GM12874 (cell line): ENCODE measurements around the gene NPM3.

Source experiments
- TF ChIP-seq, protein P1 (sequence below): IDR thresholded peaks from 2 replicates; pipeline ENCODE4 v1.5.1; 2011; ENCODE audit warnings: low read depth, mild to moderate bottlenecking, control low read depth, low read length, moderate library complexity; ENCODE audit not compliant: insufficient read depth

The NPM3 gene, protein sequence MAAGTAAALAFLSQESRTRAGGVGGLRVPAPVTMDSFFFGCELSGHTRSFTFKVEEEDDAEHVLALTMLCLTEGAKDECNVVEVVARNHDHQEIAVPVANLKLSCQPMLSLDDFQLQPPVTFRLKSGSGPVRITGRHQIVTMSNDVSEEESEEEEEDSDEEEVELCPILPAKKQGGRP

DNA sequence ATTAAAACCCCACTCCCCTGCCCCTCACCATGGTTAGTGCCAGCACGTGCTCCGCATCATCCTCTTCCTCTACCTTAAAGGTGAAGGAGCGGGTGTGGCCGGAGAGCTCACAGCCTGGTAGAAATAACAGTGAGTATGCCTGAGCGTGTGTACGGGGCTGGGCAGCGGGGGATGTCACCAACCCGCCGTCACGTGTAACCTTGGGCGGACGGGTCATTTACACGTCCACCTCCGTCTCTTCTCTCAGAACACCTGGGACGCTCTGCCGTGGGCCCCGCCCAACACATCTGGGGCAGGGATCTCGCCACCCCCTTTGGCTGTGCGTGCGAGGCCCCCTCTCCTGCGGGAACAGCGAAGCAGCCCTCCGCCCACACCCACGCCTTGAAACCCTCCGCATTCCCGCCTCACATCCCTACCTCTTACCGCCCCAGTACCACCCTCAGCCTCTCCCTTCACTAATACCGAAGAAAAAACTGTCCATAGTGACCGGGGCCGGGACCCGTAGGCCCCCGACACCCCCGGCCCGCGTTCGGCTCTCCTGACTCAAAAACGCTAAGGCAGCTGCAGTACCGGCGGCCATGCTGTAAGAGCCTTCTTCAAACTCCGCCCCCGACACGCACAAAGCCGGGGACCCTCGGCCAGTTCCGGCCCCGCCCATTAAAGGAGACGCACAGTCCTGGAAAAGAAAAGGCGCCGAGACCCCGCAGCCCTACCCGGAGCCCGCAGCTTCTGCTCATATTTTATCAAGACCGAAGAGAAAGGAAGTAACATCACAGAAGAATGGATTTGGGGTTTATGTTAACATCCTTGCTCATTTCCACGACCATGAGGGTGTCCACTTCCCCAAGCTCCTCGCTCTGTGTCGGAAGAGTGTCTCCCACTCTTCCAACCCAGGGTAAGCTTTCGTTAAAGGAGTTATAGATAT, at the start of gene NPM3:
NPM3 (minus strand) TSS at position 636 of the 925 bp plus-strand sequence; CDS start at position 580, 56 bp downstream.
- TF ChIP-seq, protein P1, sequence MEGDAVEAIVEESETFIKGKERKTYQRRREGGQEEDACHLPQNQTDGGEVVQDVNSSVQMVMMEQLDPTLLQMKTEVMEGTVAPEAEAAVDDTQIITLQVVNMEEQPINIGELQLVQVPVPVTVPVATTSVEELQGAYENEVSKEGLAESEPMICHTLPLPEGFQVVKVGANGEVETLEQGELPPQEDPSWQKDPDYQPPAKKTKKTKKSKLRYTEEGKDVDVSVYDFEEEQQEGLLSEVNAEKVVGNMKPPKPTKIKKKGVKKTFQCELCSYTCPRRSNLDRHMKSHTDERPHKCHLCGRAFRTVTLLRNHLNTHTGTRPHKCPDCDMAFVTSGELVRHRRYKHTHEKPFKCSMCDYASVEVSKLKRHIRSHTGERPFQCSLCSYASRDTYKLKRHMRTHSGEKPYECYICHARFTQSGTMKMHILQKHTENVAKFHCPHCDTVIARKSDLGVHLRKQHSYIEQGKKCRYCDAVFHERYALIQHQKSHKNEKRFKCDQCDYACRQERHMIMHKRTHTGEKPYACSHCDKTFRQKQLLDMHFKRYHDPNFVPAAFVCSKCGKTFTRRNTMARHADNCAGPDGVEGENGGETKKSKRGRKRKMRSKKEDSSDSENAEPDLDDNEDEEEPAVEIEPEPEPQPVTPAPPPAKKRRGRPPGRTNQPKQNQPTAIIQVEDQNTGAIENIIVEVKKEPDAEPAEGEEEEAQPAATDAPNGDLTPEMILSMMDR = no peak

DNA sequence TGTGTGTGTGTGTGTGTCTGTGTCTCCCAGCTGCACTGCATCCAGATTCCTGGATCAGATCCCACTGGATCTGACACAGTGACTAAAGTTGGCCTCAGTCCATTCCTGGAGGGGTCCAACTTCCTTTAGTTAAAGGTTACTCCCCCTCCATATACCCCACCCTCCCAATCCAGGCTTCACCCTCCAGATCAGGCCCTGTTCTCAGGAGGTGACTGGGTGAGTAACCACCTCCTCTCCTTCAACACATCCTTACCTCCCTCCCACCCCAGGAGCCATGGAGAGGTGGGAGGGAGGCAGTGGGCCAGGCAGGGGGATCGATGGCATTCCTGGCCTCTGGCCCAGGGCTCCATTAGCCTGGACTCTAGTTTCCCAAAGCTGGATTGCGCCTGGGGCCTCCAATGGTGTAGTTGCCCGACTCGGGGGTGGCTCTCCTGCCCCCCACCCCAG, 49.1 kb upstream of the NPM3 start:
- TF ChIP-seq, protein P1 = no peak

DNA sequence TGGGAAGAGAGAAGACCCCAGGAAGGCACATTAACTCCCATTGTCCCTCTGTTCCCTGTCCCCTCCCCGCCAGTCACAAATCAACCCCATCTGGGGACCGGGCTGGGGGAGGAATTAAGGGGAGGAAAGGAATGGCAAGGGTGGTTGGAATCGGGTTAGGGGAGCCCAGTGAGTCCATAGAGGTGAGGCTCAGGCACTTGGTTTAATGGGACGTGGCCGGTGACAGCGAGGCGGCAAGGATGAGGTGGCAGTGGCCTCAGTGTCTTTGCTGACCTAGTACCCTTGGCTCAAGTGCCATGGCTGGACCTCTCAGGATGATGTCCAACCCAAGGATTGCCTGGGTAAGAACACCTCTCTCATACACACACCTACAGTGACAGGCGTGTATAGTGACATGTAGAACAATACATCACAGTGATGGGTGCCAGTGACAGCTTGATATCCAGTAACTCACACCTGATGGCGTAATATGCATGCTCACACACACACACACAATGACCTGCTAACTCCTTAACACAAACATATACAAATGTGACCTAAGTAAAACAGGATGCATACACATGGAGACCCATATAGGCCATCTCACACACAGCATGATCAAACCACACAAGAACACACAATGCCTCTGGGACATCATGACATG, 48.0 kb upstream of the NPM3 start:
- TF ChIP-seq, protein P1 = no peak

DNA sequence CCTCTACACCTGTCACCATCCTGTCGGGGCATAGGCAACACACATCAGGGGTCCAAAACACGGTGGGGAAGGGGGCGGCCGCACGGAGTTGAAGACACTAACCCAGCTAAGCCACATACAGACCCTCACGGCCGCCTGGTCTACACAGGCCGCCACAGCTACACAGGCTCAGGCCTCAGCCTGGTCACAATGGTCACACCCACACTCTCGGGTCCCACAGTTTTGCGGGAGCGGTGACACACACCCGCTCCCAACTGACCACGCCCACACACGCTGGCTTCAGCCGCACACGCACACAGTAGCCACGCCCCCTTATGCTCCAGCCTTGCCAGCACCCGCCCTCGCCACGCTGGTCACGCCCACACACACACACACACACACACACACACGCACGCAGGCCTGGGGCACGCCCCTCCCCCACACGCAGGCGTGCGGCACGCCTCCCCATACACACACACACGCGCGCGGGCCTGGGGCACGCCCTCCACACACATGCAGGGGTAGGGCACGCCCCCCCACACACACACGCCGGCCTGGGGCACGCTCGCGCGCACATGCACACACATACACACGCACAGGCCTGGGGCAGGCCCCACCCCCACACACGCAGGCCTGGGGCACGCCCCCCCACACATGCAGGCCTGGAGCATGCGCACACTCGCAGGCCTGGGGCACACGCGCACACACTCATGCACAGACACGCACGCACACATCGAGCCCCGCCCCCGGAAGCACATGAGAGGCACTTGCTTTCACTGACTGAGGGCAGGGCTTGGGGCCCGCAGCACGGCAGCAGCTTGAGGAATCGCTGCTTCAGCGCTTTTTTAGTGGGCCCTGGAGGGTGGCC, 47.3 kb upstream of the NPM3 start:
- TF ChIP-seq, protein P1 = no peak

DNA sequence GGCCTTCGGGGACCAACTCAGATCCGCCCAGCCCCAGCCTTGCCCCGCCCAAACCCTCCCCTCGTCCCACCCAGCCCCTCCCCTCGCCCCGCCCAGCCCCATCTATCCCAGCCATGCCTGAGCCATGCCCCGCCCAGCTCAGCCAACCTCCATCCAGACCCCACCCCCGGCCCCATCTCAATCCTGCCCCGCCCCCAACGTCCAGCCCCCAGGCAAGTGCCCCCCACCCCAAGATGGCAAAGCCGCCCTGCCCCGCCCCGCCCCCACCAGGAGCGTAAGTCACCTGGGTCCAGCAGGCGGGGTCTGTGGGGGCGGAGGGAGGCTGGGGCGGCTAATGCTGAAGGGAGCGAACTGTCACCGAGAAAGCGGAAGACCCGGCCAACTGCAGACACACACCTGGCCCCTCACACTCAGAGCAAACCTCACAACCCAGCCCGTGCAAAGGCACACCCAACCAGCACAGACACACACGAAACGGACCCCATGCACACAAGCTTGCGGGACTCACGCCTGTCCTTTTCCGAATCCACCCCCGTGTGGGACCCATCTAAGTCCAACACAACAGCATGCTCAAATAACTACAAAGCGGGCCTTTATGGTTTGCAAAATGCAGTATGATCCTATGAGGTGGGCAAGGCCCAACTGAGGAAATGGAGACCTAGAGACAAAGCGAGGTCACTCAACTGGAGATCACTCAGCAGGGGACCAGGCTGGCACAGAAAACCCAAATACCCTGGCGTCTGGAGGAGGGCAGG, 46.5 kb upstream of the NPM3 start:
- TF ChIP-seq, protein P1 = no peak

DNA sequence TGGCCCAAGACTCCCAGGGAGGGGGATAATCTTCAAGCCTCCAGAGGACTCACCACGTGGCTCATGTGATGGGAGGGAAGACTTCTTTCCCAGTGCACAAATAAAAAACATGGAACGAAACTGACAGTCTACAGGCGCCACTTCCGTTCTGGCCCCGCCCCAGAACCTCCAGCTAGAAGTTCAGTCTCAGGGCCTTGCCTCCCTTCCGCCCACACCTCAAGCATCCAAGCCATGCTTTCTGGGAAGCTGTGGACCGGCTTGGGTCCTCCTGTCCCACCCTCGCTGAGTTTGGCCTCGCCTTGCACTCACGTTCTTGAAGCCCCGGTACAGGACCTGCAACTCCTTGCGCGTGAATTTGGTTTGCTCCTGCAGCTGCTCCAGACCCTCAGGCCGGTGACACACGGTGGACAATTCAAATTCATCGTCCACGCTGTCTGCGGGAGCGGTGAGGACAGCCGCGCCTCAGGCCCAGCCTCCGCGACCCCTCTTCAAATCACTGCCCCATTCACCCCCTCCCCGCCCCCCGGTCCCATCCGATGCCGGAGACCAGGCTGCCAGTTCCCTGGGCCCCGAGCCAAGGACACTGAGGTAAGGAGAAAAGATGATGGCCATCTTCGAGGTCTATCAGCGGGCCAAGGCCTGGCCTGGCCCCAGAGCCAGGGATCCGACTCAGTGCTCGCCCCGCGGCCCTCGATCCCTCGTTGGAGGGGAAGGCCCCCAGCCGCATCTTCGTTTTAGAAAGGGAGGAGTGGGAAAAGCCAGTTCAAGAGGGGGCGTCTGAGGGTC, 45.7 kb upstream of the NPM3 start:
- TF ChIP-seq, protein P1 = no peak
